NCI-H345 treated with DMSO at 0.1 percent for 48 hours (cell line): ENCODE measurements around the gene UGGT2.
"Not testable (repeated sequence)": the region's sequence is repeated elsewhere in the genome, so short reads cannot be mapped to it uniquely, and the experiment has no call there.

Experiments
- DNase-seq: peaks from one replicate; lab custom pipeline; 2025; ENCODE audit not compliant: unreplicated experiment; lab: John Stamatoyannopoulos, UW

UGGT2 gene

DNA sequence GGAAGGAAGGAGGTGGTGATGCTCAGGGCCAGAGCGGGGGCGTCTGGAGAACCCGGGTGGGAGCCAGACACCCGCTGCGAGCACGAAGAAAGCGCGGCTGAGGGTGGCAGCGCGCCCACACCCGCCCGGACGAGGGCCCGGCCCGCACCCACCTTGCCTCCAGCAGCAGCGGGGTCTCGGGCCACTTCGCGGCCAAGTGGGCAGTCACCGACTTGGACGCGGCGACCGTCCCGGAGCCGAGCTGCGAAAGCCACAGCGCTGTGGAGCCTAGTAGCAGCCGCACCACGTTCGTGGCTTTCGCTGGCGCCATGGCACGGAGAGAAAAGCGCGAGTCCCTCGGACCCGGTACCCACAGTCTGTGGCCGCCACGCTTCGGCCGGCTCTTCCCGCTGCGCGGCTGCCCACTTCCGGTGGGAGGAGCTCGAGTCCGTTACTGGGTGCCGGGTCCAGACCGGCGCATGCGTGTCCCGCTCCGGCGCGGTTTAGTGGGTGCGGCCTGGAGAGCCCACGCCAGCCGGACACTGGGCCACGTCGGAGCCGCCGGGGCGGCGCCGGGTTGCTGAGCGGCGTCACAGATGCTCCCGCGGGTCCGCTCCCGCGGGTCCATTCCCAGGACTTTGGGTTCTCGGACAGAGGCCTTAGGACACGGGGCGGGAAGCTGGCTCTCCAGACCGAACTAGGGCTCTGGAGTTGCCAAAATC lies at the start of gene UGGT2:
UGGT2 (minus strand) TSS at position 399 of the 701 bp plus-strand sequence; CDS start at position 310, 89 bp downstream.
- peak; percentile 51 for DNase-seq

GRCh38 chr13:96100457-96101220 lies 47.4 kb upstream of the UGGT2 start:
- no peak for DNase-seq

GRCh38 chr13:96093296-96094006 lies 40.2 kb upstream of the UGGT2 start:
- no peak for DNase-seq

DNA sequence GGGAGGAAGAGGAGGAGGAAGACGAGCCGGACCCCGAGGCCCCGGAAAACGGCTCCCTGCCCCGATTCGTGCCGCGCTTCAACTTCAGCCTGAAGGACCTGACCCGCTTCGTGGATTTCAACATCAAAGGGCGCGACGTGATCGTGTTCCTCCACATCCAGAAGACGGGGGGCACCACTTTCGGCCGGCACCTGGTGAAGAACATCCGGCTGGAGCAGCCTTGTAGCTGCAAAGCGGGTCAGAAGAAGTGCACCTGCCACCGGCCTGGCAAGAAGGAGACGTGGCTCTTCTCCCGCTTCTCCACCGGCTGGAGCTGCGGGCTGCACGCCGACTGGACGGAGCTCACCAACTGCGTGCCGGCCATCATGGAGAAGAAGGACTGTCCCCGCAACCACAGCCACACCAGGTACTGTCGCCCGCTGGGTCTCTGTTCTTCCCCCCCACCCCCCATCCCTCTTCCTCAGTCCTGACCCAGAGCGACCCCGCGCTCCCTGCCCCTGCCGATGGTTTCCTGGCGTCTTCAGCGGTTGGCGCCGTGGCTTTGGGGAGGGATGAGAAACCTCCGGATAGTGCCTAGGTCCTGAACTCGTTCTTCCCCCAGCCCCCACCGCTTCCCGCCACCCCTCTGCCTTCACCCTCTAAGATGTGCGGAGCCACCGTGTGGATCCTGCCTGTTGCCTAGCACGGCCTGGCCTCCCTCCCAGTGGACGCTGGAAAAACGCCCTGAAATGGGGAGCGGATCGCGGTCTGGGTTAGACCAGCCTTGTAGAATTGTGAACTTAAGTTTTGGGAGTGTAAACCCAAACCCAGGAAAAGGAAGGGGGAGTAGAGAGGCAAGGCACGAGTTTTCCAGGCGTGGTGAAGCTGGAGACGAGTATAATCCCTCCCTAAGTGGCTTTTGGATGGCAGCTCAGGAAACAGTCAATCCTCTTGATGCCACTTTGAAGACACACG lies 38.2 kb upstream of the UGGT2 start:
- DNase-seq, result peak; percentile 33

DNA sequence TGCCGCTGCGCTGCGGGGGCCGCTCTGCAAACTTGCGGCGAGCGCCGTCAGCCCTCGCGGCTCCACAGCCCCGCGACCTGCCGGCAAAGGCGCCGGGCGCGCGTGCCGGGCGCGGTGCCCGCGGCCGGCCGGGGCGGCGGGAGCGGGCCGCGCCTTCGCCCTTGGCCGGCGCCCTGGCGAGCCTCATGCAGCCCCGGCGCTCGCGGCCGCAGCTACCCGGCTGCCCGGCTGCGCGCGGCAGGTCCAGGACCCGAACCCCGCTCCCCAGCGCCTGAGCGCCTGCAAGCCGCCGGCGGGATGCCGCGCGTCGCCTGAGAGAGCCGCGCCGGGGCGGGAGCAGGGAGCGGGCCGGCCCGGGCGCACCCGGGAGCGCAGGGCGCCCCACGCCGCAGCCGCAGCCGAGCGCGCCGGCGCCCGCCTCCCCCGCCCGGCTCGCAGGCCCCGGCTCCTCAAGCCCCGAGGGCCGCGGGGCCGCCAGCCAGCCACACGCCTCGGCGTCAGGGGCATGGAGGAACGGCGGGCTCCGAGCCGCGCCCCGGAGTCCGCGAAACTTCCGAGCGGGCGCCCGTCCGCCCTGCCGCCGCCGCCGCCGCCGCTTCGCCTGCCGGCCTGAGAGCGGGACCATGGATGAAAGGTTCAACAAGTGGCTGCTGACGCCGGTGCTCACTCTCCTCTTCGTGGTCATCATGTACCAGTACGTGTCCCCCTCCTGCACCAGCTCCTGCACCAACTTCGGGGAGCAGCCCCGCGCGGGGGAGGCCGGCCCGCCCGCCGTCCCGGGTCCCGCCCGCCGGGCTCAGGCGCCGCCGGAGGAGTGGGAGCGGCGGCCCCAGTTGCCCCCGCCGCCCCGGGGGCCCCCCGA lies 37.3 kb upstream of the UGGT2 start:
- no peak for DNase-seq

- DNase-seq, result peak; percentile 75
Observed at GRCh38 chr13:96089749-96090239, 36.6 kb upstream of the UGGT2 start, which contains the start of gene HS6ST3. HS6ST3 (plus strand) TSS chr13:96090107.

DNA sequence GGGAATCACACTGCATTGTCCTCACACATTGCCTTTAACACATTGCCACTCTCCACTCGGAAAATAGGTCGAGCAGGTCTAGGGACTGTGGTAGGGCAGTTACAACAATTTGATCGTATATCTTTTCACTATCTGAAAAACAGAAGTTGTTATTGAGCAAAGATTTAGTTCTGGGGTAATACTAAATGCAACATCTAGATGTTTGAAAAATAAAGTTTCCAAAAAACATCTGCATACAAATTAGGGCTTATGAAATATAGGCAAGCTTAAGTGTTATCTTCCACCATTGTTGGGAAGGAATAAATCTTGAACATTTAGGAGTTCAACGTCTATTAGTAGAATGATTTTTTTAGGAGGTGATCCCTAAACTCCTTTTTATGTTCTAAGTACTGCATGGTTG lies 35.9 kb upstream of the UGGT2 start:
- DNase-seq, result no peak

GRCh38 chr13:96086736-96087135 lies 33.5 kb upstream of the UGGT2 start:
- DNase-seq, result no peak

- DNase-seq, result no peak
Observed at GRCh38 chr13:96082640-96083039, 29.4 kb upstream of the UGGT2 start.

DNA sequence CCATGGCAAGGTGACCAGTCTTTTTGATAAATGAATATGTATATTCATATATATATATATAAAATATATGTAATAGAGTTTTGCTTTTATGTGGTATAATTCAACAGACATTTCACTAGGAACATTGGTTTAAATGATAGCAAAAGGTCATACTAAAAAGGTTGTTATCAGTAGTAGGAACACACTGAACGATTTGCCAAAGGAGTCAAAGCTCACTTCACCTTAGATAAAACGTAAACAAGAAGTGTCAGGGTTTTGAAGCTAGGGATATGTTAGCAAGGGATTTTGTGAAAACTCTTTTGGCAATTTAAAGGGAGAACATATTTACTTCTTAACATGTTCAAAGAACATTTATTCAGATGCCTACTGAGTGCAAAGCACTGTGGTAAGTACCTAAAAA lies 28.7 kb upstream of the UGGT2 start:
- no peak for DNase-seq

DNA sequence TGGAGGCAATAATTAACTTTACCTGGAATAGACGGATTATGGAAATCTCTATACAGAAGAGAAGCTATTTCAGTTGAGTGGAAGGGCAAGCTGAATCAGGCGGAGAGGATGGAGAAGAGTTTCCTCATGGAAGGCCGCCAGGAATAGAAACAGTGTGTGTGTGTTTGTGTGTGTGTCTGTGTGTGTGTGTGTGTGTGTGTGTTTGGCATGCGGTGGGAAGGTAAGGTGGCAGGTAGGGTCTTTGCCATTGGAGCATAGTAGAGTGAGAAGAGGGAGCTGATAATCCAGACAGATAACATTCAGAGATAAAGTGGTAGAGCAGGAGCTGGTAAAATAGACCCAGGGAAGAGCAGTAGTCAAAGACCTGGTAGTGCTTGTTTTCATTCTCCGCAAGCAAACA lies 27.5 kb upstream of the UGGT2 start:
- DNase-seq, result no peak

GRCh38 chr13:96075953-96076543 lies 22.8 kb upstream of the UGGT2 start:
- DNase-seq, result no peak

DNA sequence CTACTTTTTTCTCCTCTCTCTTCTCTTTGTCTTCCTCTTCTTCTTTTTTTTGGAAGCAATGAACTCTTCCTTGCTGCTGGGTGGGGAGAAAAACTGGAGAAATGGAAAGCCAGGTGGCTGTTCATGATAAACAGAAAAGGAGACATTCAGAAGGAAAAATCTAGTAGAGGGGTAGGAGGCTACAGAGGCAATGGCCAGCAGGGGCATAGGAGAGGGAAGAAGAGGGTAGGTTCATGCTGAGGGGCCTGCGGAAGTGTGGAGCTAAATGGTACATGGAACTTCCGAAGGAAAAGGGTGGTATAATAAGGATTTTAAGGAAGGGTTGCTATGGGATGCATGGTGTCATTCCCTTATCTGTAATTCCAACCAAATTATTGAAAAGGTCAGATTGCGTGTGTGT lies 19.2 kb upstream of the UGGT2 start:
- DNase-seq, result no peak

- DNase-seq, result no peak
Observed at GRCh38 chr13:96071504-96071903, 18.3 kb upstream of the UGGT2 start.

- DNase-seq, result no peak
Observed at GRCh38 chr13:96068729-96069128, 15.5 kb upstream of the UGGT2 start.

DNA sequence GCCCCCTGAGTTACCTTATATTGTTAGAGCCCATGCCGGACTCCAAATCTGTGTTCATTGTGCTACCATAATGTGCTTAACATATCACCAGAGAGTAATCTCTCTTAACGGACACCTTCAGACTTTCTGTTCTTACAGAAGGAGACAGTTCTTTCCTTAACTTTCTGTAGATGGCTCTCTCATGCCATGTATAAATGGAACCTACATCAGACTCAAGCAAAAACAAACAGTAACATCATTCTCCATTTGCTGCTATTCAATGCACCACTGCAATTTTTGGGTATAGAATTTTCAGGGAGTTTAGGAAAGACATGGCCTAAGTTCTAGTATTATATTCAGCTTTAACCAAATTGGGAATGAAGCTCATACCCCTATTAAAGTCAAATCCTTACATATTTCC lies 12.6 kb upstream of the UGGT2 start:
- DNase-seq, result no peak

- peak; percentile 63 for DNase-seq
Observed at GRCh38 chr13:96052656-96053002, 572 bp downstream of the UGGT2 start.

- not testable (repeated sequence) for DNase-seq
Observed at GRCh38 chr13:96051946-96052345, 1.3 kb downstream of the UGGT2 start.

DNA sequence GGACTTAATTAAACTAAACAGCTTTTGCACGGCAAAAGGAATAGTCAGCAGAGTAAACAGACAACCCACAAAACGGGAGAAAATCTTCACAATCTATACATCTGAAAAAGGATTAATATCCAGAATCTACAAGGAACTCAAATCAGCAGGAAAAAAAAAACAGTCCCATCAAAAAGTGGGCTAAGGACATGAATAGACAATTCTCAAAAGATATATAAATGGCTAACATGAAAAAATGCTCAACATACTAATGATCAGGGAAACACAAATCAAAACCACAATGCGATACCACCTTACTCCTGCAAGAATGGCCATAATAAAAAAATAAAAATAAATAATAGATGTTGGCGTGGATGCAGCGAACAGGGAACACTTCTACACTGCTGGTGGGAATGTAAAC lies 1.7 kb downstream of the UGGT2 start:
- DNase-seq, result not testable (repeated sequence)
